HG02885 (cell line): ENCODE data around the gene CNDP1.
"Not testable (repeated sequence)": the region's sequence is repeated elsewhere in the genome, so short reads cannot be mapped to it uniquely, and the experiment has no call there.

Experiments
- ATAC-seq: cut with Tn5 transposase; IDR thresholded peaks from one replicate; pipeline ENCODE4 v1.9.1; 2021; ENCODE audit warnings: mild to moderate bottlenecking; ENCODE audit not compliant: unreplicated experiment, poor library complexity

CNDP1 gene

DNA sequence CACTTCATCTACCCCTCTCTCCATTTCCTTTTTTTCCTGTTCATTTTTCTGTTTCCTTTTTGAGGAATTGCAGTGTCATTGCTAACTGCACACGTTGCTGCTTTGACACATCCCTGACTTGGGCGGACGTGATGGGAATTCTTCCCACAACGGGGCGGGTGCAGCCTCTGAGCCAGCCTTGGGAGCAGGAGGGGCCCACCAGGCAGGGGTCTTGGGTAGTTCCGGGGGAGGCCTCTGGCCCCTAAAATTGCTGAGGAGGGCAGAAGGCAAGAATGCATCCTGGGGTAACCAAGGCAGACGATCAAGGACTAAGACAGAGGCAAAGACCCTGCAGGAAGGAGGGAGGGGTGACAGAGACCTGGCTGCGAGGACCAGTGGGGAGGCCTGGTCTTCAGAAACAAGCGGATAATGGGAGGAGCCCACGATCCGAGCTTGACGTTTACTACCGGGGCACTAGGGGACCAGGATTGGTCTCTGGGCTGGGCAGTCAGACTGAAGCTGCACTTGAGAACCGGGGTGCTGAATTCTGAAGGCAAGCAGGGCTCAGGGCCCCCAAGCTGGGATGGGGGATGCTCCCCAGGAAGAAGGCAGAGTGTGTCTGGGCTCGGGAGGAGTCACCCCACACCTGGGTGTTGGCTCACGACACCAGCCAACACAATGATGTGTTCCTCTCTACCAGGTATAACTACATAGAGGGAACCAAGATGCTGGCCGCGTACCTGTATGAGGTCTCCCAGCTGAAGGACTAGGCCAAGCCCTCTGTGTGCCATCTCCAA is 14.8 kb upstream of the CNDP1 start:
- ATAC-seq: no peak

- no peak for ATAC-seq
These were observed 14.0 kb upstream of the CNDP1 start for GRCh38 chr18:74520096-74520833.

GRCh38 chr18:74521068-74521725 is 13.1 kb upstream of the CNDP1 start:
- no peak for ATAC-seq

GRCh38 chr18:74522635-74523548 is 11.4 kb upstream of the CNDP1 start:
- ATAC-seq: no peak

DNA sequence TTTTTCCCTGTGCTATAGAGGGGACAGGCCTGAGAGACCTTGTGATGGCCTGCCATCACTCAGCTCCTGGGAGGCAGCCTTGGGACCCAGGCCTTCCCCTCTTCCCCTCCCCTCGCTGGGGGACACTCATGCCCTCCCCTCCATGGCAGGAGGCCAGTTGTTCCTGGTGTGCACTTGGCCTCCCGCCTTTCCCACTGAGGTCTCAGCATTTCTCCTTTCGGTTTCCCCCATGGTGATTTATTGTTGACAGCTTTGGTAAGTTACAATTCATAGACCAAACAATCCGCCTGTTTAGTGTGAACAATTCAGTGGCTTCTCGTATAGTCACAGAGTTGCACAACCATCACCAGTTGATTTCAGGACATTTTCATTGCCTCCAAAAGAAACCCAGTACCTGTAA is 10.2 kb upstream of the CNDP1 start:
- no peak for ATAC-seq

GRCh38 chr18:74524915-74525314 is 9.4 kb upstream of the CNDP1 start:
- ATAC-seq: not testable (repeated sequence)

- ATAC-seq: no peak
These were observed 8.6 kb upstream of the CNDP1 start for GRCh38 chr18:74525741-74526140.

DNA sequence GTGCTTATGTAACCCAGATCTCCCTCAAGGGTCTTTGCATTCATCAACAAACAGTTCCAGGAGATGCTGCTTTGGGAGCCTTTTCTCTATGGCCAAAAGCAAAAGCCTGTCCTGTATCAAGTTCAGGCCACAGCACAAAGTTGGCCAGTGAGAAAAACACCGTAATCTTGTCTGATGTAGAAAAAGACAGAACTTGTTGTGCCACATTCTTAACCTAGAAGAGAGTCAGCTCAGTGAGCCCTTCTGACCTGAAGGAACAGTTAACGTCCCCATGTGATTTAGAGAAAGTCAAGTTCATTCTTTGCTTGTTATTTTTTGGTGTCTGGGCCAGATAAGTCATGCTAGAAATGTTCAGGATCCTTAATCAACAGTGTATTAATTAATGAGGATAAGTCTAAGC is 7.8 kb upstream of the CNDP1 start:
- no peak for ATAC-seq

DNA sequence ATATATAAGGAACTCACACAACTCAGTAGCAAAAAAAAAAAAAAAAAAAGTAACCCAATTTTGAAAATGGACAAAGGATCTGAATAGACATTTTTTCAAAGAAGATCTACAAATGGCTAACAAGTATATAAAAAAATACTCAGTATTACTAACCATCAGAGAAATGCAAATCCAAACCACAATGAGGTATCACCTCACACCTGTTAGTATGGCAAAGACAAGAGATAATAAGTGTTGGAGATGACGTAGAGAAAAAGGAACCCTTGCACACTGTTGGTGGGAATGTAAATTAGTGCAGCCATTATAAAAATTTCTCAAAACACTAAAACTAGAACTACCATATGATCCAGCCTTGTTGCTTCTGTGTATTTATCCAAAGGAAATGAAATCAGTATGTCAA is 5.8 kb upstream of the CNDP1 start:
- peak; percentile 68 for ATAC-seq

GRCh38 chr18:74528913-74529312 is 5.4 kb upstream of the CNDP1 start:
- ATAC-seq: peak; percentile 9

DNA sequence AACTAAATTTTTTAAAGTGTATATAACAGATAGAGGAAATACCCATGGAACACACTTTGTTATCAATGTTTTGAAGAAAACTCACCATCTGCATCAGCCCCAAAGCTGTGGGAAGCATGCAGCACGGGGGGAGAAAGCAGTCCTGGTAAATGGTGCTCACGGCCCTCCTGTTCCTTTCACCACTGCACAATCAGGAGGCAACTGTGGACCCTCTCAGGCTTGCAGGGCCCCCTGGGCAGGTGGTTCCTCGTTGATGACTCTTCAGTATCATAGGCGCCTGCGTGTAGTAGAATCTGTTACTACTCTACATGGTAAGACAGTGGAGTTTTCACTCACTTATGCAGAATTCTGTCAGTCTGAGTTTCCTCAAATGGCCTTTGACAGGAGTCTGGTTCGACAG is 4.9 kb upstream of the CNDP1 start:
- ATAC-seq: no peak

DNA sequence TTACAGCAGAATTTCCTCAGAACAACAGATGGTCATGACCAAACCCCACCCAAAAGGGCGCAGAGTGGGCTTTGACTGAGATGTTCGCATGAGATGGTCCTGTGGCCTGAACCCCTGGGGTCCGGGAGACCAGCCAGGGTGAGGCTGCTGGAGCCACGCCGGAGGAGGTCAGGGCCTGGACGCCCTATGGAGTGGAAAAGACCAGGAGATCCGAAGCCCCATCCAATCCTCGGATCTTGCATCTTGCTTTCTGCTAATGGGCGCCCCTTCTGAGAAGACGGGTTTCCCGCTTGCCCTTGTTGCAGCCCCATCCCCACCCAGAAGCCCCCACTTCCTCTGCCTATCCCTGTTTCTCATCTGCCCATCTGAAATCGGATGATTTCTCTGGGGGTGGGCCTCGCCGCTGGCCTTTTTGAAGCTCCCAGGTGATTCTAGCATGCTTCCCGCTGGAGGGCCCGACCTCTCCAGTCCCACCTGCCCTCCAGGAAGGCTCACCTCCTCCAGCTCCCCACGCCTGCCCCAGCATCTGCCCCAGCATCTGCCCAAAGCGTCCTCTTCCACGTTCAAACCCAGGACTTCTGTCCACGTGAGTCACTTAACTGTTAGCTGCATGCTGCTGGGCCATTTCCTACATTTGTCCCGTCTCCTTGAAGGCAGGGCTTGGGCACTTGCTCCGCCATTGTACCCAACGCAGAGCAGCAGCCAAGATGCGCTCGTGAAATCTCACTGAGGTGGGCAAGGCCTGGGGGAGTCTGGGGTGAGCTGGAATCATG is 4.3 kb upstream of the CNDP1 start:
- no peak for ATAC-seq

GRCh38 chr18:74530584-74530862 is 3.8 kb upstream of the CNDP1 start:
- no peak for ATAC-seq

DNA sequence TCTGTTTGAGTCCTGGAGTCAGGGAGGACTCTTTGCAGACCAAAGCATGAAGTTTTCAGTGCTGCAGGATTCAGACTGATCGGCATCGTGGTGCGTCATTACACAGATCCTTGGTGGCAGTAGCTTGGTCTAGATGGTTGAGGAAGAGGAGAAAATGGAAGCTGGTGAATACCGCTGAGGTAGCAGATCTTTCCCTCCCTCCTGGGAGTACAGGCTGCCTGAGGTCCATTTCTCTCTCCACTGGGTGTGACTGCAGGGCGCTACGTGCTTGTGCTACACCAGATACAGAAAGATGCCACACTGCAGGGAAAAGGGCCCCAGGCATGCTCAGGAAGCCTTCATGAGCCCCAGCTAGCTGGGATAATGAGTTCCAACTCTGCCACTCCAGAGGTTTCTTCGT is 3.3 kb upstream of the CNDP1 start:
- ATAC-seq: no peak

DNA sequence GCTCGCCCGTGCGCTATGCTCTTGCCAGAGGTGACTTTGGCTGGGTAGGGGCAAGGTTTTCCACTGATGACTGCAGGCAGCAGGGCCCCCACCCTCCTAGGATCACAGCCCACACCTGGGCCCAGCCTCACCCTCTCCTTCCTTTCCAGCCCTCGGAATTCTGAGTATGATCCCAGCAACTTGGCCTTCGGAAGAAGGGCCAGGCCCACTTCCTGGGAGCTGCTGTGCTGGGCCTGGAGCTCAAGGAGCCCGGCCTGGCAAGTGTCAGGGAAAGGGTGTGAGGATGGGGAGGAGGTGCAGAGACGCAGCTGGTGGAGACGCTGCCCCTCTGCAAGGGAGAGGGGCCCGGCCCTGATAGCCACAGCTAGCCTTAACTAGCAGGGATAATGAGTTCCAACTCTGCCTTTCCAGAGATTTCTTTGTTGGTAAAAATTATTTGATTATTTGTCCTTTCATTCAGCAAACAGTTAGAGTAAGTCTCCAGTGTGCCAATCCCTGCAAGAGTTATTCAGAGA is 1.7 kb upstream of the CNDP1 start:
- ATAC-seq: no peak

- no peak for ATAC-seq
These were observed 634 bp upstream of the CNDP1 start for GRCh38 chr18:74533666-74534065.

- ATAC-seq: peak; percentile 82
These were observed 815 bp downstream of the CNDP1 start for GRCh38 chr18:74534981-74535649.

GRCh38 chr18:74539289-74539688 is 5.0 kb downstream of the CNDP1 start:
- no peak for ATAC-seq
